Tibial artery (tissue), 4 donors: ENCODE data around the gene NCKAP5L.

ENCODE experiments used
- DNase-seq, 2 donors: peaks; one replicate each; pipeline ENCODE4 v3.0.0-alpha.2; 2019
- H3K27ac ChIP-seq, 2 donors: fragments of 200-600 bp; sonication (generic) in 1 of 2; 1 replicate in 1 of 2; 2 replicates in 1 of 2; pipeline ENCODE4 v1.5.1; 2018 to 2019; ENCODE audit warnings: mild to moderate bottlenecking in 1 of 2
- H3K27me3 ChIP-seq, 2 donors: fragments of 200-600 bp; sonication (generic) in 1 of 2; one replicate each; pipeline versions ENCODE4 v1.5.1 to v1.6.0; 2016 to 2019
- H3K36me3 ChIP-seq, 3 donors: fragments of 200-600 bp; sonication (generic) in 2 of 3; one replicate each; pipeline ENCODE4 v1.5.1; 2016 to 2019; ENCODE audit warnings: mild to moderate bottlenecking in 2 of 3
- H3K4me1 ChIP-seq, 4 donors: fragments of 200-600 bp; sonication (generic) in 2 of 4; 1 replicate in 3 of 4; 2 replicates in 1 of 4; pipeline ENCODE4 v1.5.1; 2016 to 2019
- H3K4me3 ChIP-seq, 2 donors: fragments of 200-600 bp; sonication (generic) in 1 of 2; 1 replicate in 1 of 2; 2 replicates in 1 of 2; pipeline ENCODE4 v1.5.1; 2018 to 2019; ENCODE audit warnings: mild to moderate bottlenecking in 2 of 2
- H3K9me3 ChIP-seq, 3 donors: fragments of 200-600 bp; sonication (generic) in 1 of 3; one replicate each; pipeline ENCODE4 v1.5.1; 2016 to 2019
- CTCF ChIP-seq, 2 experiments: fragments of 200-600 bp in 1 of 2; fragments of 450-650 bp in 1 of 2; IDR thresholded peaks; one replicate each; pipeline ENCODE4 v1.5.1; 2017 to 2019; ENCODE audit warnings: antibody characterized with exemption in 2 of 2, mild to moderate bottlenecking in 1 of 2, moderate library complexity in 1 of 2
- intact Hi-C: fragments of 100-400 bp; cut with DNase I; formaldehyde crosslinking; loops from one replicate; pipeline ENCODE4 v1.15.0; 2023; ENCODE audit warnings: low total_unique reads

NCKAP5L gene

GRCh38 chr12:49828133-49829091 is at the start of gene NCKAP5L:
Gene NCKAP5L, minus strand, starts transcription at chr12:49828413. Its CDS starts 24,369 bp downstream, at chr12:49804044.
- intact Hi-C loops, result no loop called here
- peaks cover 0 to 47% (median 36%) of the 10 kb centered on the region in 4 donors for H3K4me1 ChIP-seq

GRCh38 chr12:49877066-49877465 is 48.9 kb upstream of the NCKAP5L start:
- Histone ChIP-seq H3K36me3 (no peaks in the 10 kb centered on the region), H3K4me3 (no peak overlapping the region), H3K4me1 (no peaks in the 10 kb centered on the region), H3K9me3 (no peaks in the 10 kb centered on the region), H3K27me3 (peaks cover 0 to 3% of the 10 kb centered on the region in 2 donors), H3K27ac (no peak overlapping the region)
- no peak for TF ChIP-seq CTCF (IDR thresholded peaks at IDR 0.05)
- DNase-seq, result no peak
- intact Hi-C loops, result no loop called here

More at GRCh38 chr12:49828133-49829091, at the start of gene NCKAP5L:
- Histone ChIP-seq H3K9me3 (no peaks in the 10 kb centered on the region), H3K27ac (peak within 1 kb of the TSS; percentile 87 to 96), H3K36me3 (peaks cover 0 to 8% (median 0%) of the 10 kb centered on the region in 3 donors), H3K27me3 (no peaks in the 10 kb centered on the region), H3K4me3 (peak within 1 kb of the TSS; percentile 69 to 97)
- no peak for TF ChIP-seq CTCF (IDR thresholded peaks at IDR 0.05)
- peak; percentile 96 to 98 for DNase-seq

- DNase-seq, result no peak
- peaks cover 0 to 3% of the 10 kb centered on the region in 2 donors for H3K27me3 ChIP-seq
- no peak overlapping the region for H3K4me3 ChIP-seq
- TF ChIP-seq CTCF (IDR thresholded peaks at IDR 0.05), result no peak
- no peak overlapping the region for H3K27ac ChIP-seq
- H3K4me1 ChIP-seq, result no peaks in the 10 kb centered on the region
- no peaks in the 10 kb centered on the region for H3K9me3 ChIP-seq
- no peaks in the 10 kb centered on the region for H3K36me3 ChIP-seq
- intact Hi-C loops, result no loop called here
Measured at GRCh38 chr12:49876070-49876469, 47.9 kb upstream of the NCKAP5L start.

- Histone ChIP-seq H3K36me3 (no peaks in the 10 kb centered on the region), H3K27me3 (peaks cover 0 to 3% of the 10 kb centered on the region in 2 donors), H3K9me3 (no peaks in the 10 kb centered on the region), H3K4me1 (no peaks in the 10 kb centered on the region), H3K4me3 (no peak overlapping the region), H3K27ac (no peak overlapping the region)
- intact Hi-C loops, result no loop called here
- no peak for TF ChIP-seq CTCF (IDR thresholded peaks at IDR 0.05)
- no peak for DNase-seq
Measured at GRCh38 chr12:49875115-49875720, 47.0 kb upstream of the NCKAP5L start.

GRCh38 chr12:49874142-49874897 is 46.1 kb upstream of the NCKAP5L start:
- Histone ChIP-seq H3K36me3 (no peaks in the 10 kb centered on the region), H3K27me3 (peaks cover 0 to 5% of the 10 kb centered on the region in 2 donors), H3K27ac (no peak overlapping the region), H3K4me1 (peaks cover 0 to 5% (median 0%) of the 10 kb centered on the region in 4 donors), H3K9me3 (no peaks in the 10 kb centered on the region), H3K4me3 (no peak overlapping the region)
- intact Hi-C loops, result no loop called here
- DNase-seq, result no peak
- no peak for TF ChIP-seq CTCF (IDR thresholded peaks at IDR 0.05)
